HUDEP-2 (cell line): Measurements from ENCODE around the gene SSC5D.
A peak's percentile ranks its signal among the peaks of the same experiment; 100 is the strongest.
"Not testable (repeated sequence)": the region's sequence is repeated elsewhere in the genome, so short reads cannot be mapped to it uniquely, and the experiment has no call there.

Experiments used
- DNase-seq, 76 experiments: peaks; one replicate each; lab custom pipeline; 2025; ENCODE audit not compliant: unreplicated experiment in 76 of 76; lab: John Stamatoyannopoulos, UW

Gene SSC5D

DNA sequence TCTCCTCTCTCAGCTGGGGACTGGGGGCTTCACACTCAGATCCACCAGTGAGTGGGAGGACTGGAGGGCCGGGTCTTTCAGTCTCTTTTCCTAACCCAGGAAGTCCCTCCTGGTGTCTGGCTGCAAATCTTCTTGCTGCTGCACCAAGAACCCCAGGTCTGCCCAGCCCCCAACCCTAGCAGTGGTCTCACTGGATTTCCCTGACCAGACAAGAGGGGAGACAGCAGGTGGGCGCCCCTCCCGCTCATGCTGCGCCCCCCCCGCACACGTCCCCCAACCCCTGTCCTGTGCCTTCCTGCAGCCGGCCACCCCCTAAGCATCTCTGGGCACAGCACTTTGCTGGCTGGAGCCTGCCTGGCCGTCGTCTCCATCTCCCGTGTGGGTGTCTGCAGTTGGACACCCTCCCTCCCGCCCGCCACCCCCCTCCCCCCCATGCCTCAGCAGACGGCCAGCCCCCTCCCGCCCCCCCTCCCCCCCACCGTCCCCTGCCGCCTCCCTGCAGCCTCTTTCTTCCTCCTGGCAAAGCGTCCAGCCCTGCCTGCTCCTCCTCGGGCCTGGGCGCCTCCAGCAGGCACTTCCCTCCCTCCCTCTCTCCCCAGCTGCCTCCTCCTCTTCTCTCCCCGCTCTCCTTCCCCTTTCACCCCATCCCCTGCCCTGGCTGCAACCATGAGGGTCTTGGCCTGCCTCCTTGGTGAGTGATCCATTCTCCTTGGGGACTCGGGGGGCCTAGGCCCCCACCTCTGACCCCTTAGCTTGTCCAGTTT is at the start of gene SSC5D:
Gene SSC5D (plus strand): TSS at position 513 of the 764 bp plus-strand sequence. CDS start 154 bp downstream, at position 667.
- peak in 2 of 76 experiments; percentile 24 to 27 for DNase-seq

GRCh38 chr19:55439052-55439451 is 49.2 kb upstream of the SSC5D start:
- no peak for DNase-seq

- peak in 55 of 76 experiments; percentile 15 to 88 (median 60) for DNase-seq
These were observed 47.7 kb upstream of the SSC5D start for GRCh38 chr19:55440411-55441105.

- DNase-seq = peak in 20 of 76 experiments; percentile 15 to 50 (median 34)
These were observed 46.9 kb upstream of the SSC5D start for GRCh38 chr19:55441319-55441691.

- DNase-seq = peak in 69 of 76 experiments; percentile 21 to 88 (median 68)
These were observed 46.4 kb upstream of the SSC5D start for GRCh38 chr19:55441692-55442321.

- peak in 40 of 76 experiments; percentile 14 to 57 (median 38) for DNase-seq
These were observed 45.8 kb upstream of the SSC5D start for GRCh38 chr19:55442372-55442961.

DNA sequence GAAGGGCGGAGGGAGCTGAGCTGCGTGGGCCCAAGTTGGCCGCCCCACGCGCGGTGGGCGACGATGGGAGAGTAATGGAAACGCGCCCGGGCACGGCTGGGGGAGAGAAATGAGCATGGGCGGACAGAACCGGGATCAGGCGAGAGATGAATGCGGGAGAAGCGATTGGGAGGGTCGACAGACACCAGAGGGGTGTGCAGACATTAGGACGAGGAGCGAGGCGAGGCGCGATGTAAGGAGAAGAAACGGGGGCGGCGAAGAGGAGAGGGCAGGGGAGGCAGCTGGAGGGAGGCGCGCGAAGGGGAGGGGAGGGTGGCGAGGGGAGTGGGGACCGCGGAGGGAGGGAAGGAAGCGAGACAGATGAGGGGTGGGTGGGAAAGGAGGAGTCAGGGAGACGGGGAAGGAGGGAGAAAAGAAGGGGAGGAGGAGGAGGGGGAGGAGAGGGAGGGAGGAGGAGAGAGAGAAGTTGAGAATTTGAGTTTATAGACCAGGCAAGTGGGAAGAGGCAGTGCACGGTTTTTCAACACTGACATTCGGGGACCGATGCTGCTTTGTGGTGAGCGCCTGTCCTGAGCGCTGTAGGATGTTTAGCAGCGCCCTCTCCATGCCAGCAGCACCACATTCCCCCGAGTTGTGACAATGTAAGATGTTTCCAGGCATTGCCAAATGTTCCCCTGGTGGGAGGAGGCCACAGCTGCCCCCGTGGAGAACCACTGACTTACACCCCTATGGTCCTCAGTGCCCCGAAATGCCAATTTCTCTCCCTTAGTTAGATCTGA is 45.0 kb upstream of the SSC5D start, which contains the start of gene SHISA7:
Gene SHISA7 (minus strand): TSS at position 256 of the 779 bp plus-strand sequence. CDS start 437 bp downstream, outside the sequence.
- peak in 59 of 76 experiments; percentile 54 to 93 (median 77) for DNase-seq

- DNase-seq = peak in 74 of 76 experiments; percentile 77 to 99 (median 91)
These were observed 44.3 kb upstream of the SSC5D start for GRCh38 chr19:55443824-55444480.

- DNase-seq = no peak
These were observed 43.6 kb upstream of the SSC5D start for GRCh38 chr19:55444646-55445045.

DNA sequence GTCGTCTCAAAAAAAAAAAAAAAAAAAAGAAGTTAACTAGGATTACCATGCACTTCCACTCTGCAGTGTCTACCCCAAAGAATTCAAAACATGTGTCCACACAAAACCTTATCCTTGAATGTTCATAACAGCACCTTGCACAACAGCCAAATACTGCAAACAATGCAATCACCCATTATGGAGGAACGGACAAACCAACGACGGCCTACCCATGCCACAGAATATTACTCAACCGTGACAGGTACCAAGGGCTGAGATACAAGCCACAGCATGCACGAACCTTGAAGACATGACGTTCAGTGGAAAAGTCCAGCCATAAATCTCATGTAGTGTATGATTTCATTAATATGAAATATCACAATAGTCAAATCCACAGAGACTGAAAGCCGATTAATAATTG is 42.2 kb upstream of the SSC5D start:
- no peak for DNase-seq

DNA sequence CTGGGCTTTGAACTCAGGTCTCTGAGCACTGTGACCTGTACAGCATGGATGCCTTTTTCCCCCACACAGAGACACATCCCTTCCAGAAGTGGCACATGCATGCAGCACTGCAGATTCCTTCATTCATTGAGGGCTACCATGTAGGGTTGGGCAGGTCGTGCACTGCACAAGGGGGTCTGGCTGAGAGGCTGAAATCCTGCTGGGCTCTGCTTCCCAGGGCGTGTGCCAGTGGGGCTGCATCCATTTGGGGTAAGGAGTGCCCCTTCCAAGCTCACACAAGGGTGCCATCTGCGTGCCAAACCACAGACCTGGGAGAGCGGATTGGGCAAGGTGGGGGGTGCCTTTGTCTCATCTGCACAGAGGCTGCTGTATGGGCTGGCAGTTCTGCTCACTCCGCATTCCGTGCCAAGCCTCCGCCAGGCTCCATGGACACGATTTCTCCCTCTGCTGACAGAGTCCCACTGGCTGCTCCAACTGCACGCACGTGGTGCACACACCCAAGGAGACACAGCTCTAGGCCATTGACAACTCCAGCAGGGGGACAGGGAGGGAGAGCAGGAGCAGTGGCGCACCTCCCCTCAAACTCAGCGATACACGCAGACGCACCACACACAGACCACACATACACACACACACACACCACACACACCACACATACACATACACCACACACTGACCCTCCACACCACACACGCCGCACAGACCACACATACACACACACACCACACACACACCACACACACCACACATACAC is 40.6 kb upstream of the SSC5D start:
- DNase-seq = peak in 64 of 76 experiments; percentile 22 to 83 (median 62)

GRCh38 chr19:55448175-55448490 is 40.1 kb upstream of the SSC5D start:
- not testable (repeated sequence) for DNase-seq

DNA sequence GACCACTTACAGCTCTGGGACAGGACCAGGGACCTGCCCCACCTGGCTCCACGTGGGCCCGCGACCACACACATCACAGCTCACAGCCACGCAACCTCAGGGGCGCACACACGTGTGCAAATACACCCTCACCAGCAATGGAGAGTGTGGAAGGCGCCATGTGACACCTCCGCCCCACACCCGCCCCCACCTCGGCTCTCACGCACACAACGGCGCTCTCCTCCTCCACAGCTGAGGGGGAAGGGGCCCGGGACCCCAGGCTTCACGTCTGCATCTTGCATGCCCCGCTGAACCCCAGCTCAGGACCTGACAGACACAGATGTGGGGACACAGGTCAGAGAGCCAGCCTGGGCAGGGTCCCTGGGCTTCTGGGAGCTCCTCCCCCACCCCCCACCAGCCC is 38.8 kb upstream of the SSC5D start:
- no peak for DNase-seq

- DNase-seq = peak in 1 of 76 experiments; percentile 19
These were observed 36.9 kb upstream of the SSC5D start for GRCh38 chr19:55451163-55451964.

DNA sequence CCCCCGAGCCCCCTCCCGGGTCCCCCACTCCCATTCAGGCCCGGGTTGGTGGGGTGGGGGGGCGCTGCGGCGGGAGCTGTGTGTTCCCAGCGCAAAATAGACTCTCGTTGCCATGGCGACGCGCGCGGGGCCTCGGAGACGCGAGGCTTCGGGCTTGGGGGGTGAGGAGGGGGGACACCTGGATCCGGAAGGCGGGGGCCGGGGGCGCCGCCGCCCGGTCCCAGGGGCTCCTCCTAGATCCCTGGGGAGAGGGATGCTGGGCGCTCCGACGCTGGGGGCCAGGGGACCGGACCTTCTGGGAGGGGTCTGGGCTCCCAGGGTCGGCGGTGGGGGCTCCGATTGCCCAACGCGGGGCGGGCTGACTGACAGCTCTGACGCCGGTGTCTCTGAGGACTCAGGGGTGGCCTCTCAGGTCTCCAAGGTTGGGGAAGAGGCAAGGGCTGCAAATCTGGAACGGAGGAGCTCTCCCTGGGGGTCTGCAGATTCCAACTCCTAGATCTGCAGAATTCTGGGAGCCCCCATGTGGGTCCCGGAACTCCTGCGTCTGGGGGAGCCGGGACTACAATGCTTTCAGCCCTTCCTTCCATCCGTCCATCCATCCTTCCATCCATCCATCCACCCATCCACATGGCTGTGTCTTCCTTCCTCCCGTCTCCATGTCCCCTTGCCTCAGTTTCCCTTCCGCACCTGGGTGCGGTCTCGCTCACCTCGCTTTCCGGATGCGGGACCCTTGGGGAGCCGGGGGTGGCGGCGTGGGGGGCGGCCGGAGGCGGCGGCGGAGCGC is 36.1 kb upstream of the SSC5D start:
- peak in 1 of 76 experiments; percentile 26 for DNase-seq

DNA sequence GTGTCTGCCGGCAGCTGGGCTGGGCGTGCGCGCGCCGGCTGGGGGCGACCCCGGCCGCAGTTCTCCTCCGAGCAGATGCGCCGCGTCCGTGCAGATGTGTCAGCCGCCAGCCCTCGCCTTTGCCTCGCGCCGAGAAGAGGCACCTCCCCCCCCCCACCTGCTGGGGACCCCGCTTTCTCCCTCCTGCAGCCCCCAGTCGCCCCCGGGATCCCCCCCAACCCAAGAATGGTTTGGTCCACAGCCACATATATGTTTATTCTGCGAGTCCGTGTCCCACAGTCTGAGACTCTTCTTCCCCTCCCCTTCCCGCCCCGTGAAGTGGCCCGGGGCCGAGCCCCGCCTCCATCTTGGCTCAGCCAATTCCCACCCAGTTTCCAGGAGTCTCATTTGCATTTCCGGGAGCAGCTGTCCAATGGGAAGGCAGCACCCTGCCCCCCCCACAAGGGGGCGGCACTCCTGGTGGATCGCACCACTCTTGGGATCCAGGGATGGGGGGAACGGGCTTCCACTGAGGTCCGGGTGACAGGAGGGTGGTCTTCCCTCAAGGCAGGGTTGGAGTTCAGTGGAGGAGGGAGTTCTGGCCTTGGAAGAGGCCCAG is 35.4 kb upstream of the SSC5D start:
- DNase-seq = peak in 71 of 76 experiments; percentile 48 to 94 (median 81)
